ENCODE data around the gene GLDC.

GRCh38 chr9:6673326-6674025 lies 27.9 kb upstream of the GLDC start:
- no peak for TF ChIP-seq CTCF (IDR thresholded peaks at IDR 0.05)
- no peak for TF ChIP-seq POLR2AphosphoS5 (IDR thresholded peaks at IDR 0.05)
- no peak for TF ChIP-seq POLR2A (IDR thresholded peaks at IDR 0.05)

Measured in suprapubic skin (tissue), 4 donors.